Ishikawa (cell line): Measurements from ENCODE around the gene COL9A2.

Source experiments
- CEBPB ChIP-seq: IDR thresholded peaks from 2 replicates; pipeline ENCODE4 v1.6.1; 2012
- CREB1 ChIP-seq: IDR thresholded peaks from 2 replicates; pipeline ENCODE4 v1.6.1; 2012; ENCODE audit warnings: low read depth
- EGR1 ChIP-seq: IDR thresholded peaks from 2 replicates; pipeline ENCODE4 v1.6.1; 2012
- EP300 ChIP-seq: IDR thresholded peaks from 2 replicates; pipeline ENCODE4 v1.6.1; 2012; ENCODE audit warnings: borderline replicate concordance
- FOXM1 ChIP-seq: IDR thresholded peaks from 2 replicates; pipeline ENCODE4 v1.6.1; 2012; ENCODE audit warnings: low read depth, borderline replicate concordance
- MAX ChIP-seq: IDR thresholded peaks from 2 replicates; pipeline ENCODE4 v1.6.1; 2012
- NFIC ChIP-seq: IDR thresholded peaks from 2 replicates; pipeline ENCODE4 v1.6.1; 2012
- RAD21 ChIP-seq: IDR thresholded peaks from 2 replicates; pipeline ENCODE4 v1.6.1; 2012; ENCODE audit warnings: low read depth
- REST ChIP-seq: IDR thresholded peaks from 2 replicates; pipeline ENCODE4 v1.6.1; 2012; ENCODE audit warnings: low read depth, mild to moderate bottlenecking
- TAF1 ChIP-seq: IDR thresholded peaks from 2 replicates; pipeline ENCODE4 v1.6.1; 2012; ENCODE audit warnings: low read depth, mild to moderate bottlenecking
- TCF12 ChIP-seq: IDR thresholded peaks from 2 replicates; pipeline ENCODE4 v1.6.1; 2012; ENCODE audit warnings: low read depth
- TEAD4 ChIP-seq: IDR thresholded peaks from 2 replicates; pipeline ENCODE4 v1.6.1; 2012
- USF1 ChIP-seq: IDR thresholded peaks from 2 replicates; pipeline ENCODE4 v1.6.1; 2012
- YY1 ChIP-seq: IDR thresholded peaks from 2 replicates; pipeline ENCODE4 v1.6.1; 2012; ENCODE audit warnings: low read depth
- ZBTB7A ChIP-seq: IDR thresholded peaks from 2 replicates; pipeline ENCODE4 v1.6.1; 2012; ENCODE audit warnings: low read depth

Gene COL9A2

GRCh38 chr1:40350391-40350790 is 33.3 kb upstream of the COL9A2 start:
- TF ChIP-seq CREB1: no peak
- no peak for TF ChIP-seq TEAD4

- TF ChIP-seq TAF1 (no peak), ZBTB7A (no peak), USF1 (no peak), TCF12 (no peak), CEBPB (no peak), EGR1 (no peak), MAX (no peak), NFIC (no peak), RAD21 (no peak), YY1 (no peak), EP300 (no peak)
These were observed 27.5 kb upstream of the COL9A2 start for GRCh38 chr1:40344597-40344996.

- TF ChIP-seq ZBTB7A (no peak), MAX (no peak), CEBPB (no peak), NFIC (no peak), TAF1 (no peak), CREB1 (no peak), REST (no peak), YY1 (no peak), USF1 (no peak), EGR1 (no peak), FOXM1 (no peak), TEAD4 (no peak), RAD21 (no peak)
These were observed 24.6 kb upstream of the COL9A2 start for GRCh38 chr1:40341491-40342380.

- TF ChIP-seq EP300 (no peak), REST (no peak), TCF12 (no peak), CREB1 (no peak), TAF1 (no peak), USF1 (no peak), MAX (no peak), YY1 (no peak), EGR1 (no peak), RAD21 (no peak), TEAD4 (no peak), NFIC (no peak), ZBTB7A (no peak)
These were observed 22.6 kb upstream of the COL9A2 start for GRCh38 chr1:40339420-40340323.
